ENCODE results near the gene TRMT2A.

The TRMT2A gene

GRCh38 chr22:20102203-20102780 is 14.7 kb downstream of the TRMT2A start:
- Mint-ChIP-seq H3K9me3 (no peaks in the 10 kb centered on the region), H3K4me1 (ENCODE audit: low read depth) (peaks cover 35% of the 10 kb centered on the region), H3K4me3 (no peak overlapping the region), H3K36me3 (ENCODE audit: low read depth) (peaks cover 52% of the 10 kb centered on the region), H3K27me3 (ENCODE audit: low read depth) (no peaks in the 10 kb centered on the region), H3K27ac (peak overlapping the region; percentile 58)
- no peak for DNase-seq (ENCODE audit: low spot score)

DNA sequence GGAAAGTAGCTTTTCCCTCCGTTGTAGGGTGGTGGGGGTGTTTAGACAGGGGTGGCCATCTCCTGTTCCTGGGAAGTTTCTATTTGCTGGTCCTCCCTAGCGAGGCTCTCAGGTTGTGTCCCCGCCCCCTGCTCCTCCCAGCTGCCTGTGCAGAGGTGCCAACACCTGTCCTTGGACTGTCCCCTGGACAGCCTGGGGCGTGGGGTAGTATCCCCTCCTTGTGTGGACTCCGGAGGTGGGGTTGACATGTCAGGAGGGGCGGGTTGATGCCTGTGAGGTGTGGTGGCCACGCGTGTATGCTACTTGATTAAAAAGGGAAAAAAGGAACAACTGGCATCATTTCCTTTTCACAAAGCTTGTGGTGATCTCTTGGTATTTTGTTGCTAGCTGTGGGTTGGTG is 15.4 kb downstream of the TRMT2A start:
- Mint-ChIP-seq H3K27ac (peak overlapping the region; percentile 41), H3K4me3 (no peak overlapping the region), H3K9me3 (no peaks in the 10 kb centered on the region), H3K4me1 (ENCODE audit: low read depth) (peaks cover 38% of the 10 kb centered on the region), H3K27me3 (ENCODE audit: low read depth) (no peaks in the 10 kb centered on the region), H3K36me3 (ENCODE audit: low read depth) (peaks cover 52% of the 10 kb centered on the region)
- DNase-seq (ENCODE audit: low spot score), result no peak

- no peaks in the 10 kb centered on the region for H3K9me3 Mint-ChIP-seq
- peaks cover 66% of the 10 kb centered on the region for H3K36me3 Mint-ChIP-seq (ENCODE audit: low read depth)
- peak overlapping the region; percentile 96 for H3K27ac Mint-ChIP-seq
- H3K27me3 Mint-ChIP-seq (ENCODE audit: low read depth), result no peaks in the 10 kb centered on the region
- H3K4me3 Mint-ChIP-seq, result peak overlapping the region; percentile 81
- no peak for DNase-seq (ENCODE audit: low spot score)
- H3K4me1 Mint-ChIP-seq (ENCODE audit: low read depth), result peaks cover 42% of the 10 kb centered on the region
These were observed 17.8 kb downstream of the TRMT2A start for GRCh38 chr22:20099099-20099711.

DNA sequence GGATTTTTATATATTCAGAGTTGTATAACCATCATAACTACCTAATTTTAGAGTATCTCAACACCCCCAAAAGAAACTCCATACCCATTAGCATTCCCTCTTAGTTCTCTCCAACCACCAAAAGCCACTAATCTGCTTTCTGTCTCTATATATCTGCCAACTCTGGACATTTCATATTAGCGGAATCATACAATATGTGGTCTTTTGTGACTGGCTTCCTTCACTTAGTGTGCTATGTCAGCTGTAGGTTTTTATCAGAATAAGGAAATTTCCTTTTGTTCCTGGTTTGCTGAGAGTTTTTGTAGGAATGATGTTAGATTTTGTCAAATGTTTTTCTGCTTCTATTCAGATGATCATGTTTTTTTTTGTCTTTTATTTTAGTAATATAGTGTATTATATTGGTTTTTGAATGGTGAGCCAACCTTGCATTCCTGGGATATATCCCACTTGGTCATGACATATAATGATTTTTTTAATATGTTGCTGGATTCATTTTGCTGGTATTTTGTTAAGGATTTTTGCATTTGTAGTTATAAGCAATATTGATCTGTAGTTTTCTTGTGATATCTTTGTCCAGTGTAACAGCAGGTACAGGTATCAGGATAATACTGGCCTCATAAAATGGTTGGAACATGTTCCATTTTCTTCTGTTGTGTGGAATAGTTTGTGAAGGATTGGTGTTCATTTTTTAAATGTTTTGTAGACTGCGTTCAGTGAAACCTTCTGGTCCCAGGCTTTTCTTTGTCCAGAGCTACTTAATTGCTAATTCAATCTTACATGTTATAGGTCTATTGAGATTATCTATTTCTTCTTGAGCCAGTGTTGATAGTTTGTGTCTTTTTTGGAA is 20.2 kb downstream of the TRMT2A start:
- no peaks in the 10 kb centered on the region for H3K27me3 Mint-ChIP-seq (ENCODE audit: low read depth)
- no peak overlapping the region for H3K4me3 Mint-ChIP-seq
- H3K9me3 Mint-ChIP-seq, result no peaks in the 10 kb centered on the region
- peaks cover 34% of the 10 kb centered on the region for H3K4me1 Mint-ChIP-seq (ENCODE audit: low read depth)
- H3K36me3 Mint-ChIP-seq (ENCODE audit: low read depth), result peaks cover 69% of the 10 kb centered on the region
- H3K27ac Mint-ChIP-seq, result no peak overlapping the region
- no peak for DNase-seq (ENCODE audit: low spot score)

GRCh38 chr22:20095521-20095920 is 21.5 kb downstream of the TRMT2A start:
- Mint-ChIP-seq H3K4me1 (ENCODE audit: low read depth) (peaks cover 27% of the 10 kb centered on the region), H3K9me3 (no peaks in the 10 kb centered on the region), H3K4me3 (no peak overlapping the region), H3K36me3 (ENCODE audit: low read depth) (peaks cover 81% of the 10 kb centered on the region), H3K27me3 (ENCODE audit: low read depth) (no peaks in the 10 kb centered on the region), H3K27ac (no peak overlapping the region)
- no peak for DNase-seq (ENCODE audit: low spot score)

GRCh38 chr22:20094197-20094807 is 22.7 kb downstream of the TRMT2A start:
- no peak overlapping the region for H3K4me3 Mint-ChIP-seq
- no peaks in the 10 kb centered on the region for H3K27me3 Mint-ChIP-seq (ENCODE audit: low read depth)
- no peaks in the 10 kb centered on the region for H3K9me3 Mint-ChIP-seq
- H3K27ac Mint-ChIP-seq, result no peak overlapping the region
- H3K4me1 Mint-ChIP-seq (ENCODE audit: low read depth), result peaks cover 14% of the 10 kb centered on the region
- no peak for DNase-seq (ENCODE audit: low spot score)
- H3K36me3 Mint-ChIP-seq (ENCODE audit: low read depth), result peaks cover 78% of the 10 kb centered on the region

DNA sequence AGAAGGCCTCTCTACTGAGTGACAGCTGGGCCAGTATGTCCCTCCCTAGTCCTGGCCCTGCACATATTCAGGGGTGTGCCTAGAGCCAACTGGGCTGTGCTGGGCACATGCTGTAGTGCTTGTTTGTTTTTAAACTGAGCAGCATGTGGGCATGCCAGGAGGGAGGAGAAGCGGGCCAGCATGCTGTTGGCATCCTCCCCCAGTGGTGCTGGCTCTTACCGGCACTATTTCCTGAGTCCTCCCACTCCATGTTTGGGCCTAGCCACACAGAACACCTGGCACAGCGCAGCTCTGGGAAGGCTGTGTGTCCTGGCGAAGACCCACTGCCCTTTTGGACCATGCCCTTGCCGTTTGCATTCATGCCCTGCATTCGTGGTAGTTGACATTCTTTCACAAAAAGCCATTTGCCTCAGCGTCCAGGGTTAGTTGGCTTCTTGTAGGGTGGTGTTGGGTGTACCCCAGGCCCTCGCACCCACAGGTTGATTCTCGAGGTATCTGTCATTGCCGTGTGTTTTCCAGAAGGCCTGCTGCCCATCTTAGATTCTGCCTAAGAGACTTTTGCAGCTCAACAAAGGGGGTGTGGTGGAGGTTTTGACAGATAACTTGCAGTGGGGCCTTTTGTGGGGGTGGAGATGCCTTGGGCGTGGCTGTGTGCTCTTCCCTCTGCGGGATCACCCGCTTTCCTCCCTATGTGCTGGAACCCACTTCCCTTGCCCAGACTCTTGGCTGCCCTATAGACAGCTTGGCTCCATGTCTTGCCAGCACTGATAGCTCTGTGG is 23.4 kb downstream of the TRMT2A start:
- Mint-ChIP-seq H3K4me3 (no peak overlapping the region), H3K27me3 (ENCODE audit: low read depth) (no peaks in the 10 kb centered on the region), H3K36me3 (ENCODE audit: low read depth) (peaks cover 77% of the 10 kb centered on the region), H3K9me3 (no peaks in the 10 kb centered on the region), H3K4me1 (ENCODE audit: low read depth) (peaks cover 8% of the 10 kb centered on the region), H3K27ac (no peak overlapping the region)
- no peak for DNase-seq (ENCODE audit: low spot score)

DNA sequence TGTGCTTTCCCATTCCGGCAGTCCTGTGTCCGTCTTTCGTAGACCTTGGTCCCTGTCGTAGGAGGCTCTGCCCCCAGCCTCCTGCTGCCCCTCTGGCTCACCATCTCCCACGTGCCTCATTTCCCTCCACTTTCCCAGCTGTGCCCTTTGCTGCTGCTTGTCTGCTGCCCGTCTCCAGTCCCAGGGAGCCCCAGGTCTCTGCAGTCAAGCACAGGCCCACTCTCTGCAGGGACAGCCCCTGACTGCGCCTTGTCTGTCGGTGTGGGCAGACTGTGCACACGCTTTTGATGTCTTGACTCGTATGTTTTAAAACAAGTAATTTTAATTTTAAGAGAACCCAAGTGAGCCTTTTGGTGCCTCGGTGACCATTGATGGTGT is 24.6 kb downstream of the TRMT2A start:
- peaks cover 74% of the 10 kb centered on the region for H3K36me3 Mint-ChIP-seq (ENCODE audit: low read depth)
- no peak for DNase-seq (ENCODE audit: low spot score)
- H3K9me3 Mint-ChIP-seq, result no peaks in the 10 kb centered on the region
- no peak overlapping the region for H3K27ac Mint-ChIP-seq
- peaks cover 7% of the 10 kb centered on the region for H3K4me1 Mint-ChIP-seq (ENCODE audit: low read depth)
- no peak overlapping the region for H3K4me3 Mint-ChIP-seq
- no peaks in the 10 kb centered on the region for H3K27me3 Mint-ChIP-seq (ENCODE audit: low read depth)

- Mint-ChIP-seq H3K27ac (no peak overlapping the region), H3K36me3 (ENCODE audit: low read depth) (peaks cover 74% of the 10 kb centered on the region), H3K4me3 (no peak overlapping the region), H3K4me1 (ENCODE audit: low read depth) (peaks cover 5% of the 10 kb centered on the region), H3K9me3 (no peaks in the 10 kb centered on the region), H3K27me3 (ENCODE audit: low read depth) (no peaks in the 10 kb centered on the region)
- no peak for DNase-seq (ENCODE audit: low spot score)
These were observed 25.1 kb downstream of the TRMT2A start for GRCh38 chr22:20091690-20092476.

DNA sequence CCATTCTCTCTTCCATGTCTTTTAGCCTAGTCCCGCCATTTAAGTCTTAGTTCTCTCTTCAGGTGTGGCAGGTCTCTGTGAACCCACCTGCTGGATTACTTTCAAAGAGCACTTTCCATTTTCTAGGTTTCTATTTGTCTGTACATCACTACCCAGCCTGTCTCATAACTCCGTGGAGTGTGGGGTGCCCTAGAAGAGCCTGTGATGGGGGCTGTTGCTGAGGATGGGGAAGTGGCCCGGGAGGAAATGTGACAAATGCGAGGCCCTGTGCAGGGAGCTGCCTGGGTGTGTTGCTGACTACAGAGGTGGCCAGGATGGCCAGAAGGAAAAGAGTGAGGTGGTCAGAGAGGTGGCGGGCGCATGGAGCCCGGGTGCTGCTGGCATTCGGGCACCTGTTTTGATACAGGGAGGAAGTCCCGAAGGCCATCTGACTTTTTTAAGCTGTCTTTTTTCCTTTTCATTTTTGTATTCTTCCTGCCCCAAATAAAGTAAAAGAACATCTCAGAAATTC is 26.2 kb downstream of the TRMT2A start:
- H3K9me3 Mint-ChIP-seq, result no peaks in the 10 kb centered on the region
- no peak for DNase-seq (ENCODE audit: low spot score)
- H3K27me3 Mint-ChIP-seq (ENCODE audit: low read depth), result no peaks in the 10 kb centered on the region
- H3K27ac Mint-ChIP-seq, result no peak overlapping the region
- peaks cover 4% of the 10 kb centered on the region for H3K4me1 Mint-ChIP-seq (ENCODE audit: low read depth)
- no peak overlapping the region for H3K4me3 Mint-ChIP-seq
- peaks cover 72% of the 10 kb centered on the region for H3K36me3 Mint-ChIP-seq (ENCODE audit: low read depth)

- DNase-seq (ENCODE audit: low spot score), result no peak
- Mint-ChIP-seq H3K27ac (no peak overlapping the region), H3K27me3 (ENCODE audit: low read depth) (no peaks in the 10 kb centered on the region), H3K36me3 (ENCODE audit: low read depth) (peaks cover 72% of the 10 kb centered on the region), H3K9me3 (no peaks in the 10 kb centered on the region), H3K4me1 (ENCODE audit: low read depth) (peaks cover under 1% of the 10 kb centered on the region), H3K4me3 (no peak overlapping the region)
These were observed 26.9 kb downstream of the TRMT2A start for GRCh38 chr22:20089977-20090729.

DNA sequence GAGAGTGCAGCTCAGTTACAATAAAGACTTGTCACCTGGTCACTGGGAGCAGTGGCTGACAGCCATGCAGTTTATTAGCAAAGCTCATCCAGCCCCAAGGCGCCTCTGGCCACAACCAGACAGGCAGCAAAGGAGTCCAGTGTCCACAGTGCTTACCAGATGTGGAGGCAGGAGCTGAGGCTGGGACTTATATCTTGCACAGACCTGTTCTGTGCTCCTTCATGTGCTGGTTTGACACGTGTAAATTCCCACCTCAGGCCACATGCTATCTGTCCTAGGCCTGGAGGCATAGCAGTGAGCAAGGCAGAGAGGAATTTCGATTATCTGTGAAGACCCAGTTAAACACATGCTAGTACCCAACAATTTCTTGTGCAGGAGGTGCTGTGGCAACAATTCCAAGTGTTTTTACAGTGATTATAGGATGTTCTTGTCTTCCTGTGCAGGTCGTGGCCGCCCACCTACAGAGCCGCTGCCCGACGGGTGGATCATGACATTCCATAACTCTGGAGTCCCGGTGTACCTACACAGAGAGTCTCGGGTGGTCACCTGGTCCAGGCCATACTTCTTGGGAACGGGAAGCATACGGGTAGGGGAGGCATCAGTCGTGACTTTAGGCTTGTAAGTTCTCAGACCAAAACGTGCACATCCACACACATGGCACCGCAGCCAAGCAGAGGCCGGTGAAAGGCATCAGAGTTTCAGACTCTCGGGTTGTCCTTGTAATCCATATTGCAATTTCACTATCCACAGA is 27.6 kb downstream of the TRMT2A start:
- no peak overlapping the region for H3K4me3 Mint-ChIP-seq
- no peaks in the 10 kb centered on the region for H3K27me3 Mint-ChIP-seq (ENCODE audit: low read depth)
- no peak overlapping the region for H3K27ac Mint-ChIP-seq
- H3K9me3 Mint-ChIP-seq, result no peaks in the 10 kb centered on the region
- DNase-seq (ENCODE audit: low spot score), result no peak
- H3K36me3 Mint-ChIP-seq (ENCODE audit: low read depth), result peaks cover 69% of the 10 kb centered on the region
- H3K4me1 Mint-ChIP-seq (ENCODE audit: low read depth), result peaks cover 4% of the 10 kb centered on the region
